HFF-Myc (cell line): ENCODE data around the gene DCUN1D3.
"Not testable (repeated sequence)": the region's sequence is repeated elsewhere in the genome, so short reads cannot be mapped to it uniquely, and the experiment has no call there.

Experiments used
- DNase-seq: peaks from one replicate; pipeline ENCODE4 v3.0.0-alpha.2; 2011; ENCODE audit warnings: low read depth; ENCODE audit errors: extremely low read depth
- H3K4me3 ChIP-seq: replicated peaks from 2 replicates; pipeline ENCODE4 v1.5.1; 2011; ENCODE audit warnings: low read depth, mild to moderate bottlenecking, control low read depth, low read length
- TF ChIP-seq, protein P1 (sequence below): IDR thresholded peaks from 2 replicates; pipeline ENCODE4 v1.5.1; 2012; ENCODE audit warnings: mild to moderate bottlenecking, low read depth, low read length, control low read depth; ENCODE audit errors: missing control alignments

The DCUN1D3 gene

DNA sequence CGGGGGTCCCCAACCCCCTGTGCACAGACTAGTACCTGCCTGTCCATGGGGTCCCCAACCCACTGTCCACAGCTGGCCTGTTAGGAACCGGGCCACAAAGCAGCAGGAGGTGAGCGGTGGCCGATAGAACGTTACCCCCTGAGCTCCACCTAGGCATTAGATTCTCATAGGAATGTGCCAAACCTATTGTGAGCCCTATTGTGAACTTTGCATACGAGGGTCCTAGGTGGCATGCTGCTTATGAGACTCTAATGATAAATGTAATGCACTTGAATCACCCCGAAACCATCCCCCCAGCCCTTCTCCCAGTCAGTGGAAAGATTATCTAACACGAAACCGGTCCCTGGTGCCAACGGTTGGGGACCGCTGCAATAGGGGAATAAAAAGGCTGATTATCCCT is 92.3 kb downstream of the DCUN1D3 start:
- H3K4me3 ChIP-seq, result peak overlapping the region; percentile 95

DNA sequence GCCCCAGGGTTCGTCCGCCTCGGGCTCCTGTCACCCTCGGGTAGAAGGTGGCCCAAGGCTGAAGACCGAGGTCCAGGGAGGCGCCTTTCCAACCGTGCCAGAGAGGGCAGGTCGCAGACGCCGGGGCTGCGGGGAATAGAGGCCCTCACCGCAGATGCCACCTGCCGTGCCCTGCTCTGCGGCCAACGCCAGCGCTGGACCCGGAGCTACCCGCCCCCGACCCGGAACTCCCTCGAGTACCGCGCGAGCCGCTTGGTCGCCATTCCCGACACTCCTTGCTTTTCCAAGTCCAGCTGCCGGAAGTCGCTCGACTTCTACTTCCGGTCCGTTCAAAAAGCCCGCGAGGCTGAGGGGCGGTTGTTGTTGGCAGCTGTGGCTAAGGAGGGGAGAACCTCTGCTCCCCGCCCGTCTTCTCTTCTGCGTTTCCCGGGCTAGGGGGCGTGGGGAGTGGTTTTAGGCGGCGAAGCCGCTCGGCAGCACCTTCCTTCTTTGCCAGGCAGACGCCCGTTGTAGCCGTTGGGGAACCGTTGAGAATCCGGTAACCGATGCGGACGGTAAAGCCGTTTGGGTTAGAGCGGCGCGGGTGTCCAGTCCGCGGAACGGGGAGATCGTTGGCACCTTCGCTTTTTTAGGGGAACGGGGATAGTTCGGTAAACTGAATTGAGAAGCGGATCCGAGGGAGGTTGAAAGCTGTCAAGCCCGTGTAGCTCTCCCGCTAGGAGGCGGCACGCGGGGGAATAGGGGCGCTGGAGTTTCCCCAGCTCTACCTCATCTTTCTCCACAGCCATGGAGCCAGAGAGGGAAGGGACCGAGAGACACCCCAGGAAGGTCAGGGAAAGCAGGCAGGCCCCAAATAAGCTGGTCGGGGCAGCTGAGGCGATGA is 93.7 kb downstream of the DCUN1D3 start, which contains the start of the genes ERI2 and REXO5:
Gene ERI2, minus strand, starts transcription at position 305 of the 883 bp plus-strand sequence. Its CDS starts 42 bp downstream, at position 263.
Gene REXO5, plus strand, starts transcription at position 360 of the 883 bp plus-strand sequence. Its CDS starts 427 bp downstream, at position 787.
- DNase-seq, result peak; percentile 81
- TF ChIP-seq, protein P1, sequence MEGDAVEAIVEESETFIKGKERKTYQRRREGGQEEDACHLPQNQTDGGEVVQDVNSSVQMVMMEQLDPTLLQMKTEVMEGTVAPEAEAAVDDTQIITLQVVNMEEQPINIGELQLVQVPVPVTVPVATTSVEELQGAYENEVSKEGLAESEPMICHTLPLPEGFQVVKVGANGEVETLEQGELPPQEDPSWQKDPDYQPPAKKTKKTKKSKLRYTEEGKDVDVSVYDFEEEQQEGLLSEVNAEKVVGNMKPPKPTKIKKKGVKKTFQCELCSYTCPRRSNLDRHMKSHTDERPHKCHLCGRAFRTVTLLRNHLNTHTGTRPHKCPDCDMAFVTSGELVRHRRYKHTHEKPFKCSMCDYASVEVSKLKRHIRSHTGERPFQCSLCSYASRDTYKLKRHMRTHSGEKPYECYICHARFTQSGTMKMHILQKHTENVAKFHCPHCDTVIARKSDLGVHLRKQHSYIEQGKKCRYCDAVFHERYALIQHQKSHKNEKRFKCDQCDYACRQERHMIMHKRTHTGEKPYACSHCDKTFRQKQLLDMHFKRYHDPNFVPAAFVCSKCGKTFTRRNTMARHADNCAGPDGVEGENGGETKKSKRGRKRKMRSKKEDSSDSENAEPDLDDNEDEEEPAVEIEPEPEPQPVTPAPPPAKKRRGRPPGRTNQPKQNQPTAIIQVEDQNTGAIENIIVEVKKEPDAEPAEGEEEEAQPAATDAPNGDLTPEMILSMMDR, result peak; percentile 55
- peak within 1 kb of the TSS; percentile 95 for H3K4me3 ChIP-seq

More for the DNA sequence above, 92.3 kb downstream of the DCUN1D3 start:
- no peak for DNase-seq
- TF ChIP-seq, protein P1, result no peak

DNA sequence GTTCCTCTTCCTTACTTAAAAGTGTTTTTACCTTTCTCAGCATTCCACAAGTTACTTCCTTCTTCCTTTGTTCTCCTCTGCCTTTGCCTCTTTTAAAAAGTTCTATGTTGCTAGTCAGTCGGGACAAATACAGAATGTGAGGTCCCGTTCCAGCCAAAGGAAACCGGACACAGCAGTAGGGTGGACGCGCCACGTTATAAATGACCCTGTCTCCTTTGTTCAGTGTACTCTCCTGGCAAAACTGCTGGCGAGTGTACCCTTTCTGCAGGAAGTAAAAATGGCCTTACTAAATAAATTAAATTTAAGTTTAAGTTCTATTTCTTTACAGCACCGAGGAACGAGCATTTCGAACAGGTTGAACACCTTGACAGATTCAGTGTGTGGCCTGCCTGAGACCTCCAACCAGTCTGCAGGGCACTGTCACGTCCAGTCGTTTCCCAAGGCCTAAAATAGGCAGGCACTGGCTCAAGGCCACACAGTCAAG is 94.4 kb downstream of the DCUN1D3 start:
- not testable (repeated sequence) for DNase-seq
- peak overlapping the region; percentile 95 for H3K4me3 ChIP-seq
